ENCODE data around the gene ALS2CL. TPM values are rescaled to one million over a fixed set of nuclear protein-coding genes. Genes with fewer than 3 reads are reported as not detected.

Gene ALS2CL
- total RNA-seq, 1 experiment from 2014 or later, result 4.9 TPM

DNA sequence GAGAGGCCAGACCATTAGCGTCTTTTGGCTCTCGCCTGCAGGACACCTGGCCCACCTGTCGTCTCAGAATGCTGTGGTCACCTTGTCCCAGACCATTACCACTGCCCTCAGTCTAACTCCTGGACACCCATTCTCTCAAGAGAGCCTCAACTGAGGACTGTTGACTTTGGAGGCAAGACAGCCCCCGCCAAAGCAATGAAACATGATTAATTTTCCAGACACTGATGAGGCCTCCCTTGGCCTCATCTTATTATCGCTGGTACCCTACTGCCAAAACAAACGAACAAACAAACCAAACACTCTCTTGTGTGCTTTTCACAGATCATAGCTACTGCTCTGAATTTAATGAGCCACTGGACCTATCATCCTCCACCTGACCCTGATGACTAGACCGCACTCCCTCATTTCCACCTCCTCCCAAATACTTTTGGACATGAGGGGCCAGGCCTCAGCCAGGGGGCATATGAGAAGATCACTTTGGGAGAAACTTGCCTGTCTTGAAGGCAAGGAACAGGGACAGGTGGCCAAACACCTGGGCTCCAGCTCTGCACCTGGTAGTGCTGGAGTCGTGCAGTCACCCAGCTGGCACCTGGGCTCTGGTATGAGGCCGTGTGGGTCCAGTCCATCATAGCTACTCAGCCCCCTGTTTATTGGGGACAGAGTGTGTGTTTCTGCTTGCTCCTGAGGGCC, 27.6 kb downstream of the ALS2CL start:
- Histone ChIP-seq H3K9ac (ENCODE audit: extremely low read depth, insufficient read length, low read length) (no peak overlapping the region), H2BK120ac (ENCODE audit: low read depth, low read length, poor library complexity, severe bottlenecking) (no peak overlapping the region), H3K79me1 (ENCODE audit: insufficient read depth, low read depth, low read length, poor library complexity, severe bottlenecking) (no peaks in the 10 kb centered on the region), H3K18ac (ENCODE audit: insufficient read length, low read depth, low read length) (no peak overlapping the region), H2BK12ac (ENCODE audit: insufficient read length, low read depth, low read length) (no peak overlapping the region), H3T11ph (ENCODE audit: low read length) (no peak overlapping the region), H2BK20ac (ENCODE audit: low read depth, low read length, poor library complexity, severe bottlenecking) (no peak overlapping the region), H3K56ac (ENCODE audit: insufficient read length, low read depth, low read length) (no peak overlapping the region), H4K5ac (ENCODE audit: insufficient read length, low read depth, low read length) (no peak overlapping the region), H4K91ac (ENCODE audit: insufficient read length, low read depth, low read length) (no peak overlapping the region), H4K20me1 (ENCODE audit: control insufficient read depth, insufficient read depth, insufficient read length) (no peaks in the 10 kb centered on the region), H3K23ac (ENCODE audit: insufficient read length, low read depth, low read length) (no peak overlapping the region), H3K4me1 (ENCODE audit: insufficient read depth, low read length) (peaks cover 7% of the 10 kb centered on the region; the same call in 1 of the 2 replicates), H3K23me2 (ENCODE audit: insufficient read length, low read depth, low read length, poor library complexity, severe bottlenecking) (no peaks in the 10 kb centered on the region), H3K27me3 (ENCODE audit: insufficient read depth, low read length) (no peaks in the 10 kb centered on the region), H3K27ac (ENCODE audit: insufficient read length, low read depth, low read length) (no peak overlapping the region), H3K14ac (ENCODE audit: insufficient read depth, low read length) (no peak overlapping the region), H2BK15ac (ENCODE audit: low read depth, low read length) (no peak overlapping the region), H2BK5ac (ENCODE audit: insufficient read length, low read length) (no peak overlapping the region), H2AFZ (ENCODE audit: low read length) (no peak overlapping the region), H2AK5ac (ENCODE audit: insufficient read length, low read length) (no peak overlapping the region), H3K4me2 (ENCODE audit: insufficient read depth, insufficient read length, low read length) (no peak overlapping the region), H3K4ac (ENCODE audit: low read depth, low read length) (no peak overlapping the region), H3K79me2 (ENCODE audit: insufficient read depth, low read length) (no peaks in the 10 kb centered on the region), H3K9me3 (ENCODE audit: control insufficient read depth, low read depth, low read length) (no peaks in the 10 kb centered on the region), H4K8ac (replicated peaks; ENCODE audit: insufficient read length, low read depth, low read length) (no peak overlapping the region)
- Mint-ChIP-seq H3K4me1 (peaks cover 32 to 33% of the 10 kb centered on the region in 2 experiments), H3K27ac (no peak overlapping the region; a peak in 1 of 7 replicates), H3K27me3 (ENCODE audit: low read depth) (peaks cover 6% of the 10 kb centered on the region), H3K4me3 (no peak overlapping the region), H3K9me3 (no peaks in the 10 kb centered on the region), H3K36me3 (ENCODE audit: insufficient read depth in 1 of 3, low read depth in 3 of 3) (no peaks in the 10 kb centered on the region)
- DNase-seq, result peak; percentile 18
- no CpG with 5 or more reads among the region's 9 CpGs for WGBS (ENCODE audit: extremely low coverage, insufficient read length, low lambda C conversion rate)
- TF ChIP-seq, protein P1, sequence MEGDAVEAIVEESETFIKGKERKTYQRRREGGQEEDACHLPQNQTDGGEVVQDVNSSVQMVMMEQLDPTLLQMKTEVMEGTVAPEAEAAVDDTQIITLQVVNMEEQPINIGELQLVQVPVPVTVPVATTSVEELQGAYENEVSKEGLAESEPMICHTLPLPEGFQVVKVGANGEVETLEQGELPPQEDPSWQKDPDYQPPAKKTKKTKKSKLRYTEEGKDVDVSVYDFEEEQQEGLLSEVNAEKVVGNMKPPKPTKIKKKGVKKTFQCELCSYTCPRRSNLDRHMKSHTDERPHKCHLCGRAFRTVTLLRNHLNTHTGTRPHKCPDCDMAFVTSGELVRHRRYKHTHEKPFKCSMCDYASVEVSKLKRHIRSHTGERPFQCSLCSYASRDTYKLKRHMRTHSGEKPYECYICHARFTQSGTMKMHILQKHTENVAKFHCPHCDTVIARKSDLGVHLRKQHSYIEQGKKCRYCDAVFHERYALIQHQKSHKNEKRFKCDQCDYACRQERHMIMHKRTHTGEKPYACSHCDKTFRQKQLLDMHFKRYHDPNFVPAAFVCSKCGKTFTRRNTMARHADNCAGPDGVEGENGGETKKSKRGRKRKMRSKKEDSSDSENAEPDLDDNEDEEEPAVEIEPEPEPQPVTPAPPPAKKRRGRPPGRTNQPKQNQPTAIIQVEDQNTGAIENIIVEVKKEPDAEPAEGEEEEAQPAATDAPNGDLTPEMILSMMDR (conservative IDR thresholded peaks at IDR 0.05), result no peak
